BLaER1 (cell line): ENCODE measurements around the gene CTPS1.

ENCODE experiments used
- H3K27ac ChIP-seq: shearing (Covaris generic); formaldehyde crosslinking; 2 replicates; pipeline ENCODE4 v1.8.1; 2022
- H3K27me3 ChIP-seq: shearing (Covaris generic); formaldehyde crosslinking; 2 replicates; pipeline ENCODE4 v1.8.1; 2022
- H3K36me3 ChIP-seq: shearing (Covaris generic); formaldehyde crosslinking; 2 replicates; pipeline ENCODE4 v1.8.1; 2022
- H3K4me1 ChIP-seq: shearing (Covaris generic); formaldehyde crosslinking; 2 replicates; pipeline ENCODE4 v1.8.1; 2022
- H3K4me2 ChIP-seq: shearing (Covaris generic); formaldehyde crosslinking; 2 replicates; pipeline ENCODE4 v1.8.1; 2022
- H3K4me3 ChIP-seq: shearing (Covaris generic); formaldehyde crosslinking; 2 replicates; pipeline ENCODE4 v1.8.1; 2022
- H3K9ac ChIP-seq: shearing (Covaris generic); formaldehyde crosslinking; 2 replicates; pipeline ENCODE4 v1.8.1; 2022
- H3K9me3 ChIP-seq: shearing (Covaris generic); formaldehyde crosslinking; 2 replicates; pipeline ENCODE4 v1.8.1; 2022
- H4K20me1 ChIP-seq: shearing (Covaris generic); formaldehyde crosslinking; 2 replicates; pipeline ENCODE4 v1.8.1; 2022
- Cebpa-rat ChIP-seq: shearing (Covaris generic); IDR thresholded peaks from 2 replicates; pipeline ENCODE4 v1.8.1; 2022

Gene CTPS1

DNA sequence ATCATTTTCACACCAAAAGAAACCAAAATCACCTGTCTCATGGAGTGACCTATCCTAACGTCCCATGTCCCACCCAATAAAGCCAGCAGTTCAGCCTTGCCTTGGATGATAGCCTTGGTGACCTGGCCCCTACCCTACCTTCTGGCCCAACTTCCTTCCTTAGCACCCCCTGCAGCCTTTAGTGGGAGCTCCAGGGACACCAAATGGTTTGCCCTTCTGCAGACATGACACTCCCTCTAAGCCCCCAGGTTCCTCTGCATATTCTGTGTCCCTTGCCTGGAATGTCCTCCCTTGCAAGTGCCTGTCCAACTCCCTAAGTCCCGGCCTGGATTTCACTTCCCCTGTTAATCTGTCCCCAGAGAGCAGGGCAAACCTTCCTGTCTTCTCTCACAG is 39.9 kb downstream of the CTPS1 start:
- no peaks in the 10 kb centered on the region for H3K9me3 ChIP-seq
- peak overlapping the region; percentile 26; the same call in 1 of the 2 replicates for H3K4me3 ChIP-seq
- peaks cover 61% of the 10 kb centered on the region for H3K36me3 ChIP-seq
- peak overlapping the region; percentile 99 for H3K27ac ChIP-seq
- no peak for TF ChIP-seq Cebpa-rat
- H3K4me2 ChIP-seq, result peak overlapping the region; percentile 79
- no peaks in the 10 kb centered on the region for H4K20me1 ChIP-seq
- H3K9ac ChIP-seq, result peak overlapping the region; percentile 73
- no peaks in the 10 kb centered on the region for H3K27me3 ChIP-seq
- peaks cover 100% of the 10 kb centered on the region for H3K4me1 ChIP-seq

DNA sequence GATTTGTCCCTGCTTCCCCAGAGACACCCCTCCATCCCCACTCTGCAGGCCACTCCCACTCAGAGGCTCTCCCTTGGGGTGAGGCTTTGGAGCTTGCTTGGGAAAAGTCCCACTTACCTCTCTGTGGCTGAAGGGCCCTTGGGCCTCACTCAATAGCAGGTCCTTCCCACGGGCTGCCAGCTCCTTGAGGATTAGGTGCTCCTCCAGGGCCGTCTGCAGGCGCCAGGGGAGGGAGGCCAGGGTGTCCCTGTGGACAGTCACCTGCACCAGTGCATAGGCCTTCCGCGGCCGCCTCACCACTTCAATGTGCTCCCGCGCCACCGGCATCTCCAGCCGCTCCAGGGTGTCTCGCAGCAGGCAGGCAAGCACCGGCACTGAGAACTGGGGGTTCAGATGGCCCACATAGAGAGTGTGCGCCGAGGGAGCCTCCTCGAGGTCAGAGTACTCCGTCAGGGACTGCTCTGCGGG is 40.6 kb downstream of the CTPS1 start:
- H3K4me1 ChIP-seq, result peaks cover 92% of the 10 kb centered on the region
- no peaks in the 10 kb centered on the region for H3K27me3 ChIP-seq
- peak overlapping the region; percentile 99 for H3K27ac ChIP-seq
- H4K20me1 ChIP-seq, result no peaks in the 10 kb centered on the region
- peak overlapping the region; percentile 26; the same call in 1 of the 2 replicates for H3K4me3 ChIP-seq
- H3K4me2 ChIP-seq, result peak overlapping the region; percentile 79
- no peak for TF ChIP-seq Cebpa-rat
- peaks cover 68% of the 10 kb centered on the region for H3K36me3 ChIP-seq
- H3K9me3 ChIP-seq, result no peaks in the 10 kb centered on the region
- peak overlapping the region; percentile 73 for H3K9ac ChIP-seq

DNA sequence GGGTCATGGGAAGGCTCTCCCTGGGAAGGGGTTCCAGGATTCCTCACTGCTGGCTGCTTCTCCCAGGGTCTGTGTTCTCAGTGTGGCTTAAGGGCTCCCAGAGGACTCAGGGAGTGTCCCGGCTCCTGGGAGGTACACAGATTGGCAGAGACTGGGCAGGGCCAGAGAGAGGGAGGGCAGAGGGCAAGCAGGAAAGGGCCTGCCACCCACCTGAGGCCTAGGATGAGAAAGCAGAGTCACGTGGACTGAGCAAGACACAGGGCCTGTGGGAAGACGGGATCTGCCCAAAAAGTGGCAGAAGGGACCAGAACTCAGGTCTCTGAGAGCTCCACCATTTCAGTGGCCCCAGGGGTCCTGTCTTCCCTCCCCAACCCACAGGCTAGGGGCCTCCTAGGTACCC is 41.2 kb downstream of the CTPS1 start:
- no peak for TF ChIP-seq Cebpa-rat
- Histone ChIP-seq H3K9ac (peak overlapping the region; percentile 73), H3K9me3 (no peaks in the 10 kb centered on the region), H3K4me2 (peak overlapping the region; percentile 79), H4K20me1 (no peaks in the 10 kb centered on the region), H3K4me3 (peak overlapping the region; percentile 26; the same call in 1 of the 2 replicates), H3K4me1 (peaks cover 86% of the 10 kb centered on the region), H3K27ac (peak overlapping the region; percentile 99), H3K27me3 (no peaks in the 10 kb centered on the region), H3K36me3 (peaks cover 73% of the 10 kb centered on the region)

DNA sequence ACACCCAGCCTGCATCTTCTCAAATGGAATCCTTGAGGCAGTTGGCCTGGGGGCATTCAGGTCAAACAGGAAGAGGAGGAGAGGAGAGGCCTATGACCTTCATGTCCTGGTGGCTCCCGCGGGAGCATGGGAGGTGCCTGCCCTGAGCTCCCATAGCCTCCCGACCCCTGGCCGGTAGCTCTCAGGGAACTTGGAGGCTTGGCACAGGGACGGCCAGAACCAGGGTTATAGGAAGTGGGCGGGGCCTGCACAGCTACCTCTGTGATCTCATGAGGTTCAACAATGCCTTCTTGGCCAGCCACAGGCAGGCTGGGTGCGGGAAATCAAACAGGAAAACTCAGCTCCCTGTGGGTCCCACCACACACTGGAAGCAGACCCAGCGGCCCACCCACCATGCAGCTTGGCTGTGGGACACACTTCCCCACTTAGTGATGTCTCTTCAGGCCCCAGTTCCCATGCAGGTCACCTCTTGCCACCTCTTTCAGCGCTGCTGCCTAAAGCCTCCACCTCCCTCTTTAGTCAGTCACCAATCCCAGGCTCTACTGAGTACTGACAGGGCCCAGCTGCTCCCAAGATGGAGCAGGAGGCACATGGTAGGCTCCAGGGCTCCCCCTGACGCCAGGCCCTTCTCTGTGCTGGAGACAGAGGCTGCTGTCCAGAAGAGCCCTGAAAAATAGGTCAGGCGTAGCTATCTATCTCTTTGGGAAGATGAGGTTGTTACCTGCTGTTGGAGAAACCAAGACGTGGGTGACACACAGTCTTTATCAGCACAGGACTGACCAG is 42.2 kb downstream of the CTPS1 start, which contains the start of gene SLFNL1:
TSS of gene SLFNL1 (minus strand) at position 200 of the 783 bp plus-strand sequence. CDS start 1,065 bp downstream, outside the sequence.
- H4K20me1 ChIP-seq, result no peaks in the 10 kb centered on the region
- peak within 1 kb of the TSS; percentile 99 for H3K27ac ChIP-seq
- peaks cover 76% of the 10 kb centered on the region for H3K4me1 ChIP-seq
- peaks cover 79% of the 10 kb centered on the region for H3K36me3 ChIP-seq
- no peaks in the 10 kb centered on the region for H3K27me3 ChIP-seq
- H3K9me3 ChIP-seq, result no peaks in the 10 kb centered on the region
- TF ChIP-seq Cebpa-rat, result no peak
- H3K4me3 ChIP-seq, result peak within 1 kb of the TSS; percentile 26; the same call in 1 of the 2 replicates
- H3K4me2 ChIP-seq, result peak within 1 kb of the TSS; percentile 79
- peak within 1 kb of the TSS; percentile 73 for H3K9ac ChIP-seq

- Histone ChIP-seq H3K4me2 (peak overlapping the region; percentile 79), H3K4me3 (no peak overlapping the region)
Observed at GRCh38 chr1:41022424-41022823, 42.9 kb downstream of the CTPS1 start.

DNA sequence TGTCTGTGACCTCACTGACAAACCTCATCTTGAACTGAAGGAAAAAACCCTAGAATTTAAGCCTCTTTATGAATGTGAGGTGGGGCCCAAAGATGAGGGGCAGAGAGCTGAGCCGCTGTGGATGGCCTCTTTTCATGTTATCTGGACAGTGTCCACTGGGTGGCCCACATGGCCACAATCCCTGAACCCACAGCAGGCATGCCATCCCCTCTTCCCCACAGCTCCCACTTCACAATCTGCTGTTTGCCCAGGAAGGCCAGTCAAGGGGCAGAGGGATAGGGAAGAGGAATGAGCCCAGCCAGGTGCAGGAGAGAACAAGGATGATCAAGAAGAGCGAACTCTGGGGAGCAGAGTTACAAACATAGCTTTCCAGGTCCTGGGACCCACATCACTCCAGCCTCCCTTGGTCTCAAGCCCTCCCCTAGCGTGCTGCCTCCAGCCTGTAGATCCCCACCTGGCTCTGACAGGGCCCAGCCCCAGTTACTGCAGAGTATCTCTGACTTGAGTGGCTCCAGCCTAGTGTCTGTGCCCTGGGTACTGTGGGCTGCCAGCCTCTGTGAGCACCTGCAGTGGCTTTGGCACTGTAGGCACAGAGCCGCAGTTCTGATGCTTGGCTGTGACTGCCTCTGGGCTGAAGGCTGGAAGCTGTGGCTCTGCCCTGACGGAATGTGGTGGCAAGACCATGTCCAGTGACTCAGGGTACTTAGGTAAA is 43.9 kb downstream of the CTPS1 start:
- no peak overlapping the region for H3K4me3 ChIP-seq
- H3K4me1 ChIP-seq, result peaks cover 59% of the 10 kb centered on the region
- H3K4me2 ChIP-seq, result peak overlapping the region; percentile 79; the same call in 1 of the 2 replicates
- no peaks in the 10 kb centered on the region for H3K27me3 ChIP-seq
- H3K27ac ChIP-seq, result peak overlapping the region; percentile 99
- no peaks in the 10 kb centered on the region for H4K20me1 ChIP-seq
- H3K9me3 ChIP-seq, result no peaks in the 10 kb centered on the region
- H3K9ac ChIP-seq, result peak overlapping the region; percentile 50; the same call in 1 of the 2 replicates
- TF ChIP-seq Cebpa-rat, result no peak
- H3K36me3 ChIP-seq, result peaks cover 79% of the 10 kb centered on the region

More at GRCh38 chr1:41022424-41022823, 42.9 kb downstream of the CTPS1 start:
- no peak for TF ChIP-seq Cebpa-rat
- Histone ChIP-seq H4K20me1 (no peaks in the 10 kb centered on the region), H3K4me1 (peaks cover 69% of the 10 kb centered on the region), H3K27me3 (no peaks in the 10 kb centered on the region), H3K27ac (peak overlapping the region; percentile 99), H3K9me3 (no peaks in the 10 kb centered on the region), H3K9ac (peak overlapping the region; percentile 73), H3K36me3 (peaks cover 79% of the 10 kb centered on the region)

DNA sequence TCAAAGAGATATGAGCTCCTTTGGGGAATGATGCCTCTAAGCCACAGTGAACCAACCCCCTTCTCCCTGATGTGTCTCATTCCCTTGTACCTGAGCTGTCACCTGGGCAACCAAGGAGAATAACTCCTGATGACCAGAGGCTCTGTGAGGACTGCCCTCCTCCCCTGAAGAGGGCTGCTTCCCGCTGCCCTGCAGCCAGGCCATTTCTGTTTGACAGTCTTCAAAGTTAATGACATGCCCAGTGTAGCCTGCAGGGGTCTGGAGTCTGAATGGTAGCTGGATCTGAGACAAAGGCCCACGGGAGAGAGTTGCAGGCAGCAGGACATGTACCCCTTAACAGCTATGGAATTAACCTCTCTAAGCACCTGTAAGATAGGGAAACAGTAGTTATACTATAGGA is 45.5 kb downstream of the CTPS1 start:
- H3K4me3 ChIP-seq, result no peak overlapping the region
- no peaks in the 10 kb centered on the region for H3K27me3 ChIP-seq
- peaks cover 44% of the 10 kb centered on the region for H3K4me1 ChIP-seq
- no peak overlapping the region for H3K9ac ChIP-seq
- no peak for TF ChIP-seq Cebpa-rat
- no peak overlapping the region for H3K4me2 ChIP-seq
- no peaks in the 10 kb centered on the region for H3K9me3 ChIP-seq
- H3K27ac ChIP-seq, result peak overlapping the region; percentile 99; the same call in 1 of the 2 replicates
- peaks cover 85% of the 10 kb centered on the region for H3K36me3 ChIP-seq
- H4K20me1 ChIP-seq, result no peaks in the 10 kb centered on the region

DNA sequence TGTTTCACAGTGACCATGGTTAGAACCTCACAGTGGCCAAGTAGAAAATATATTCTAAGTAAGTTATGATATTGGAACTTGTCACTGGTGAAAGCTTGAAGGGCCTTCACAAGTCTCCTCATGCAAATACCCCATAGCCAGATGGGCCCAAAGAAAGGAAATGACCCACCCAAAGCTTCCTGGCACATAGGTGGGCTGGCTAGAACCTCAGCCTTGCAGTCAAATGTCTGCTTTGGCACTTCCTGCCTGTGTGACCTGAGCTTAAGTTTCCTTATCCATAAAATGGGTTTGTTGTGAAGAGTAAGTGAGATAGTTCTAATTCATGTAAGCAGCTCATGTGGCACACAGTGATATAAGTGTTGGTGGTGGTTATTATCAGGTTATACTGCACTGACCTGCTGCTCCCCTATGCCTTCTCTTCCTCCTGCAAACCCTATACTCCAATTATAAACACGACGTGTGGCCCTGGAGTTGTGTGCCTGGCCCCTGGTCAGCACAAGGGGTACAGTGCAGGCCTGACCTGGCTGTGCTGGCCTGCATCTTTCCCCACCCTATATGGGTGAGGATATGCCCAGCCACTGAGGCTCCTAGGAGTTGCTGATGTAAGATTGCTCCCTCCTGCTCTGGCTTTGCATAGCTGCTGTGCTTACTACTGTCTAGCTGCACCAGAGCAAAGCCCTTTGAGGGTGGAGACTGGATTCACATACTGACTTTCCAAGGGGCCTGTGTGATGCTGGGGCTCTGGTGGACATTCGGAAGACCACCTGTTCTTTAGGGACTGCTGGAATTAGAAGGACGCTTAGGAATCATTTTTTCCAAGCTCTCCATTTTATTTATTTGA is 46.7 kb downstream of the CTPS1 start:
- peak overlapping the region; percentile 22; the same call in 1 of the 2 replicates for H3K27ac ChIP-seq
- no peak overlapping the region for H3K4me3 ChIP-seq
- no peak overlapping the region for H3K4me2 ChIP-seq
- no peaks in the 10 kb centered on the region for H4K20me1 ChIP-seq
- H3K36me3 ChIP-seq, result peaks cover 90% of the 10 kb centered on the region
- H3K9me3 ChIP-seq, result no peaks in the 10 kb centered on the region
- no peak overlapping the region for H3K9ac ChIP-seq
- TF ChIP-seq Cebpa-rat, result no peak
- H3K27me3 ChIP-seq, result no peaks in the 10 kb centered on the region
- H3K4me1 ChIP-seq, result peaks cover 31% of the 10 kb centered on the region

- no peaks in the 10 kb centered on the region for H3K27me3 ChIP-seq
- H3K9ac ChIP-seq, result no peak overlapping the region
- no peaks in the 10 kb centered on the region for H3K9me3 ChIP-seq
- H3K4me3 ChIP-seq, result no peak overlapping the region
- no peak for TF ChIP-seq Cebpa-rat
- peaks cover 100% of the 10 kb centered on the region for H3K36me3 ChIP-seq
- no peak overlapping the region for H3K4me2 ChIP-seq
- H3K27ac ChIP-seq, result peak overlapping the region; percentile 18; the same call in 1 of the 2 replicates
- H3K4me1 ChIP-seq, result peaks cover 12% of the 10 kb centered on the region
- no peaks in the 10 kb centered on the region for H4K20me1 ChIP-seq
Observed at GRCh38 chr1:41028034-41028642, 48.6 kb downstream of the CTPS1 start.
